Erythroblast (primary cell): ENCODE data around the gene CRABP2.

Experiments
- DNase-seq, 2 experiments: peaks; one replicate each; lab custom pipeline; 2025; lab: John Stamatoyannopoulos, UW
- GATA1 ChIP-seq: IDR thresholded peaks from 2 replicates; pipeline ENCODE4 v1.6.1; 2011; ENCODE audit warnings: low read depth, mild to moderate bottlenecking, control low read depth, low read length, moderate library complexity
- POLR2A ChIP-seq: IDR thresholded peaks from 2 replicates; pipeline ENCODE4 v1.6.1; 2011; ENCODE audit warnings: mild to moderate bottlenecking, low read length

CRABP2 gene

GRCh38 chr1:156746406-156746727 lies 41.0 kb upstream of the CRABP2 start:
- DNase-seq: no peak
- TF ChIP-seq GATA1 (no peak), POLR2A (no peak)

- TF ChIP-seq GATA1: no peak
- no peak for TF ChIP-seq POLR2A
- no peak for DNase-seq
Measured at GRCh38 chr1:156745881-156746280, 40.5 kb upstream of the CRABP2 start.

- no peak for DNase-seq
Measured at GRCh38 chr1:156744786-156745419, 39.5 kb upstream of the CRABP2 start.

GRCh38 chr1:156744344-156744743 lies 39.0 kb upstream of the CRABP2 start:
- no peak for DNase-seq
- no peak for TF ChIP-seq GATA1
- TF ChIP-seq POLR2A: no peak

More at GRCh38 chr1:156744786-156745419, 39.5 kb upstream of the CRABP2 start:
- TF ChIP-seq GATA1: no peak
- no peak for TF ChIP-seq POLR2A

- TF ChIP-seq GATA1 (no peak), POLR2A (no peak)
- DNase-seq: no peak
Measured at GRCh38 chr1:156743367-156744302, 38.3 kb upstream of the CRABP2 start.

- DNase-seq: no peak
- TF ChIP-seq GATA1 (no peak), POLR2A (no peak)
Measured at GRCh38 chr1:156742801-156743200, 37.4 kb upstream of the CRABP2 start.

- DNase-seq: no peak
Measured at GRCh38 chr1:156742017-156742416, 36.6 kb upstream of the CRABP2 start.

GRCh38 chr1:156741481-156741983 lies 36.1 kb upstream of the CRABP2 start:
- no peak for DNase-seq
- TF ChIP-seq GATA1 (no peak), POLR2A (no peak)

More at GRCh38 chr1:156742017-156742416, 36.6 kb upstream of the CRABP2 start:
- TF ChIP-seq POLR2A (no peak), GATA1 (no peak)

- TF ChIP-seq POLR2A (peak; percentile 65), GATA1 (no peak)
- peak; percentile 98 to 99 for DNase-seq
Measured at GRCh38 chr1:156740741-156741480, 35.5 kb upstream of the CRABP2 start, which contains the start of gene MRPL24. TSS of gene MRPL24 (minus strand) at chr1:156741088. CDS start at chr1:156738704, 2,384 bp downstream.

GRCh38 chr1:156740237-156740740 lies 34.9 kb upstream of the CRABP2 start:
- TF ChIP-seq POLR2A: no peak
- TF ChIP-seq GATA1: no peak
- no peak for DNase-seq

GRCh38 chr1:156738916-156739315 lies 33.5 kb upstream of the CRABP2 start:
- TF ChIP-seq GATA1 (no peak), POLR2A (no peak)
- DNase-seq: no peak

- no peak for DNase-seq
- TF ChIP-seq GATA1 (no peak), POLR2A (no peak)
Measured at GRCh38 chr1:156738407-156738806, 33.0 kb upstream of the CRABP2 start.

GRCh38 chr1:156733989-156734584 lies 28.7 kb upstream of the CRABP2 start:
- TF ChIP-seq GATA1 (no peak), POLR2A (no peak)
- DNase-seq: no peak
